ENCODE data around the gene SORCS2.

Gene SORCS2

DNA sequence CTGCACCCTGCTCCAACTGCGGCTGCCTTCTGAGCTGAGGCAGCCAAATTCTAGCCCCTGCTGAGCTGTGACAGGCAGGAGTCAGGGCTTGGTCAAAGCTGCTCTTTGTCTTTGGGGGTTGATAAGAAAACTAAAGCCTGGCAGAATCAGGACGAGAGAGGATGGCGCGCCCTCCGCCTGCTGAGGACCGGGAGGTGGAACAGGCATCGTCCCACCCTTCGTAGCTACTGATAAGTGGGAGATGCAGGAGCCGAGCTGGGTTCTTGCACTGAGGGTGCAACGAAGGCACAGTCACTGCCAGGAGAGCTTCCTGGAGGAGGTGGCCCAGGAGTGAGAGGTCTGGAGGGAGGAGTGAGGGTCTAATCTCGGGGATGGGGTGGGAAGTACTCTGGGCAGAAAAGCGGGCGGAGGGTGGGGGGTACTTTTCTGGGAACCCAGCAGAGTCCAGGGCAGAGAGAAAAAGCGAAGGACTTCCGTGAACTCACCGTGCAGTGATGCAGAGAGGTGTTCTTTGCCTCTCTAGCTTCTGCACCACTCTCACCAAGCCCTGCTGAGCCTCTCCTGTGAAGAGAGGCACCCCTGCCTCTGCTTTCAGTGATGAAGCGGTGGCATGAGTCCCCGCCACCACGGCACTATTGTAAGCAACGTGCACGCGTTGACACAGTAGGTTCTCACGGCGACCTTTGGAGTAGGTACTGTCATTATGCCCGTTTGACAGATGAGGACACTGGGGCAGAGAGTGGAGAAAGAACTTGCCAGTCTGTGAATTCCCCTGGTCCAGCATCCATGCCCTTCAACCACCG, 107.8 kb downstream of the SORCS2 start:
- Histone ChIP-seq H3K4me1 (peaks cover 4% of the 10 kb centered on the region), H3K4me3 (ENCODE audit: low read depth, low read length) (no peak overlapping the region), H3K27me3 (no peaks in the 10 kb centered on the region; the same call in 1 of the 2 replicates), H3K36me3 (no peaks in the 10 kb centered on the region), H3K9me3 (no peaks in the 10 kb centered on the region)
- DNase-seq, result no peak
- TF ChIP-seq, protein P1, sequence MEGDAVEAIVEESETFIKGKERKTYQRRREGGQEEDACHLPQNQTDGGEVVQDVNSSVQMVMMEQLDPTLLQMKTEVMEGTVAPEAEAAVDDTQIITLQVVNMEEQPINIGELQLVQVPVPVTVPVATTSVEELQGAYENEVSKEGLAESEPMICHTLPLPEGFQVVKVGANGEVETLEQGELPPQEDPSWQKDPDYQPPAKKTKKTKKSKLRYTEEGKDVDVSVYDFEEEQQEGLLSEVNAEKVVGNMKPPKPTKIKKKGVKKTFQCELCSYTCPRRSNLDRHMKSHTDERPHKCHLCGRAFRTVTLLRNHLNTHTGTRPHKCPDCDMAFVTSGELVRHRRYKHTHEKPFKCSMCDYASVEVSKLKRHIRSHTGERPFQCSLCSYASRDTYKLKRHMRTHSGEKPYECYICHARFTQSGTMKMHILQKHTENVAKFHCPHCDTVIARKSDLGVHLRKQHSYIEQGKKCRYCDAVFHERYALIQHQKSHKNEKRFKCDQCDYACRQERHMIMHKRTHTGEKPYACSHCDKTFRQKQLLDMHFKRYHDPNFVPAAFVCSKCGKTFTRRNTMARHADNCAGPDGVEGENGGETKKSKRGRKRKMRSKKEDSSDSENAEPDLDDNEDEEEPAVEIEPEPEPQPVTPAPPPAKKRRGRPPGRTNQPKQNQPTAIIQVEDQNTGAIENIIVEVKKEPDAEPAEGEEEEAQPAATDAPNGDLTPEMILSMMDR (IDR thresholded peaks at IDR 0.05; ENCODE audit: low read depth, low read length), result no peak

DNA sequence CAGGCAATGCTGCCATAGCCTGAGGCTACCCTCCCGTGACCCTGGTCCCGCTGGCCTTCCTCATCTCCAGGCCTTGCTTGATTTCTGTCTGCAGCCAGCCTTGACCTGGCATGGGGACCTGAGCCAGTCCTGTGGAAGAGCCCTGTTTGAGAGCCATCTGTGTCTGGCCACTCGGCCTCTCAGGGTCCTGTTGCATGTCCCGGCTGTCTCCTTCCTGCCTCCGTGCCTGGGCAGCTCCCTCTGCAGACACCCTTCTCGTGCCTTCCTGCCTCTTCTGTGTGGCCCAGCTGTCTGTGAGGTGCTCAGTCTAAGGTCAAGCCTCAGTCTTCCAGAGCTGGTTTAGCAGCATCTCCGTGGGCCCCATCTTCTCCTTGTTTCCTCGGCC, 108.4 kb downstream of the SORCS2 start:
- Histone ChIP-seq H3K4me3 (ENCODE audit: low read depth, low read length) (no peak overlapping the region), H3K4me1 (peaks cover 4% of the 10 kb centered on the region), H3K9me3 (no peaks in the 10 kb centered on the region), H3K36me3 (no peaks in the 10 kb centered on the region), H3K27me3 (no peaks in the 10 kb centered on the region; the same call in 1 of the 2 replicates)
- no peak for DNase-seq
- TF ChIP-seq, protein P1 (IDR thresholded peaks at IDR 0.05; ENCODE audit: low read depth, low read length), result no peak

DNA sequence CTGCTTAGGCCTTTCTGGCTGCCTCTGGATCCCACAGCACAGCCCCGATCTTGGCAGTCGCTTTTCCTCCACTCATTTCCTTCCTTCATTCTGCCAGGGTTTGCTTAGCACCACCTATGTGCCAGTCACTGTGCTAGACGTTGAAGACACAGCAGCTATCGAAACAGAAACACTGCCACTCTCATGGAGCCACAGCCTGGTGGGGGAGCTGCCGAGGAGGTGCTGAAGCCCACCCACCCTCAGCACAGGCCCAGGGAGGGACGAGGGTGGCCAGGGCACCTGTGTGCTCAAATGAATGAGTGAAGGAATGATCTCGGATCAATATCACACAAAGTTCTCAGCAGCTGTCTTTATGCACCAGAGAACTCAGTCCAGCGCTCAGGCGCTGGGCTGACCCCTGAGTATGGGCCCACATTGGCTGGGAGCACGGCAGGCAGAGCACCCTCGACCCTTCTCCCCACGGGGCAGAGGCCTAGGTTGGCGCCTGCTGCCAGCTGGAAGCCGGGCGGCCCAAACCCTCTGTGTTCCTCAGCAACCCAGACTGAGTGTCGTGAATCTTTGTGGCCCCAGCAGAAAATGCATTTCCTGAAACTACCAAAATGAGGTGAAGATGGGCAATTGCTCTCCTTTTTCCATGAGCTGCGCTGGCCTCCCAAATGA, 108.9 kb downstream of the SORCS2 start:
- Histone ChIP-seq H3K4me3 (ENCODE audit: low read depth, low read length) (no peak overlapping the region), H3K4me1 (peaks cover 4% of the 10 kb centered on the region), H3K27me3 (no peaks in the 10 kb centered on the region; the same call in 1 of the 2 replicates), H3K9me3 (no peaks in the 10 kb centered on the region), H3K36me3 (no peaks in the 10 kb centered on the region)
- DNase-seq, result no peak
- TF ChIP-seq, protein P1 (IDR thresholded peaks at IDR 0.05; ENCODE audit: low read depth, low read length), result no peak

DNA sequence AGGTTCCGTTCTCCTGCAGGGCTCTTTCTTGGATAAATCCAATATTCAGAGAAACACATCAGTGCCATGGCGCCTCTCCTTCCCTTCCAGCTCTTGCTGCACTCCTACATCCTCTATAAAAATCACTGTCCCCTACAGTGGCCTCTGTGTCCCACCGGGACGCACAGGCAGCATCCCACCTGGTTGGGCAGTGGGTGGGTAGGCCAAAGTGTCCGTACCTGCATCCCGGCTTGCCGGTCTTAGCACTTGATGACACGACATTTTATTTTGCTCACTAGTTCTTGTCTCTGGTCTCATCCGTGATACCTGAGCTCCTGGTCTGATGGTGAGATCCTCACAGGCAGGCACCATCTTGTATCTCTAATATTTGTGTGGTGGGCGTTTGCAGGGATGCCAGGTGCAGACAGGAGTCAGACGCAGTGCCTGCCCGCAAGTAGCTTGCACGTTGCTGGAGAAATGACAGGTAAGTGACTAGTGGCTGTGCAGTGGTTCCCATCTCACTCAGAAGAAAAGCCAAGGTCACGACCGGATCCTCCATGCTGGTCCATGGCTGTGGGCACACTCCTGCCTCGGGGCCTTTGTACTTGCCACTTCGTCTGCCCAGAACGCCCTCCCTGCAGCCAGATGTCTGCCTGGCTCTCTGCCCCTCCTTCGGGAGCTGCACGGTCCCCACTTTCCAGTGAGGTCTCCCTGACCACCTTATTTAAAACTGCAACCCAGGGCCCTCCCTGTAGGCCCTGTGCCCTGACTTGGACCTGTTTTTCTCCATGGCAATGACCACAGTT, 109.7 kb downstream of the SORCS2 start:
- no peak for DNase-seq
- Histone ChIP-seq H3K4me3 (ENCODE audit: low read depth, low read length) (no peak overlapping the region), H3K9me3 (no peaks in the 10 kb centered on the region), H3K4me1 (peaks cover 4% of the 10 kb centered on the region), H3K36me3 (no peaks in the 10 kb centered on the region), H3K27me3 (no peaks in the 10 kb centered on the region; the same call in 1 of the 2 replicates)
- TF ChIP-seq, protein P1 (IDR thresholded peaks at IDR 0.05; ENCODE audit: low read depth, low read length), result no peak

DNA sequence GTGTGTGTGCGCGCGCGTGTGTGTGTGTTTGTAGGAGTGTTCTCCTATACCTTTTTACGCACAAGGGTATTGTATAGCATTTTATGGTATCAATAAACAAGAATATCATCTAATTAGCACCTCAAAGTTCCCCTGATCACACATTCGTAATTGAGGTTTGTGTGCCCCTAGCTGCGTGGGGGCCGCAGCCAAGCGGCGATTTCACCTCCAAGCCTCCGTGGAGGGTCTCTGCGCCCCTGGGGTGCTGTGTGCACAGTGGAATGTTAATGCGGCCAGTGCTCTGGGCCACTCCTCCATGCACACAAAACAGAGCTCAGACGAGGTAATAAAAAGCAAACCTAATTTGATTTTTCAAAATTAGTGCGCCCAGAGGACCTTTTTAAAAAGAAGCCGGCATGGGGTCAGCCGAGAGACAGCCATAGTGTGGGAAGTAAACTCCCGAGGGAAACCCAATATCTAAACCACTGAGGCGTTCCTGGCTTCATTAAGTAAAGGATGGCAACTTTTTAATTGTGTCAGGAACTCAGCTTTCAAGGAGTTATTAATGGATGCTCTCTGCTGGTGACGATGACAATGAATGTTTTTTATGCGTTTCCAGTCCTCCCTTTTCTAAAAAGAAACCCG, 110.6 kb downstream of the SORCS2 start:
- H3K4me3 ChIP-seq (ENCODE audit: low read depth, low read length), result no peak overlapping the region
- H3K4me1 ChIP-seq, result peaks cover 4% of the 10 kb centered on the region
- DNase-seq, result no peak
- H3K27me3 ChIP-seq, result no peaks in the 10 kb centered on the region; the same call in 1 of the 2 replicates
- H3K9me3 ChIP-seq, result no peaks in the 10 kb centered on the region
- no peaks in the 10 kb centered on the region for H3K36me3 ChIP-seq
- TF ChIP-seq, protein P1 (IDR thresholded peaks at IDR 0.05; ENCODE audit: low read depth, low read length), result no peak

All from BE2C (cell line).